ENCODE data around the gene CD109. TPM values are rescaled to one million over a fixed set of nuclear protein-coding genes. Genes with fewer than 3 reads are reported as not detected.
"Not testable (repeated sequence)": the region's sequence is repeated elsewhere in the genome, so short reads cannot be mapped to it uniquely, and the experiment has no call there.

The CD109 gene
- total RNA-seq, 1 donor from 2014 or later = 27.1 TPM

- H3K9me3 Mint-ChIP-seq; DNase-seq (ENCODE audit: low spot score); H3K27me3 Mint-ChIP-seq (ENCODE audit: insufficient read depth); intact Hi-C loops (cut with micrococcal nuclease); H3K4me3 Mint-ChIP-seq; H3K27ac Mint-ChIP-seq: not testable (repeated sequence)
- H3K4me1 Mint-ChIP-seq (ENCODE audit: low read depth) = peaks cover 16% of the 10 kb centered on the region
- peaks cover 37% of the 10 kb centered on the region for H3K36me3 Mint-ChIP-seq (ENCODE audit: low read depth)
Measured at GRCh38 chr6:73805982-73806381, 110.0 kb downstream of the CD109 start.

- H3K27ac Mint-ChIP-seq = no peak overlapping the region
- no peak overlapping the region for H3K4me3 Mint-ChIP-seq
- peaks cover 28% of the 10 kb centered on the region for H3K36me3 Mint-ChIP-seq (ENCODE audit: low read depth)
- H3K9me3 Mint-ChIP-seq = no peaks in the 10 kb centered on the region
- intact Hi-C loops (cut with micrococcal nuclease) = no loop called here
- DNase-seq (ENCODE audit: low spot score) = no peak
- no peaks in the 10 kb centered on the region for H3K27me3 Mint-ChIP-seq (ENCODE audit: insufficient read depth)
- H3K4me1 Mint-ChIP-seq (ENCODE audit: low read depth) = no peaks in the 10 kb centered on the region
Measured at GRCh38 chr6:73811706-73812105, 115.7 kb downstream of the CD109 start.

GRCh38 chr6:73817253-73817652 is 121.2 kb downstream of the CD109 start:
- intact Hi-C loops (cut with micrococcal nuclease) = no loop called here
- Mint-ChIP-seq H3K27me3 (ENCODE audit: insufficient read depth) (no peaks in the 10 kb centered on the region), H3K4me1 (ENCODE audit: low read depth) (no peaks in the 10 kb centered on the region), H3K27ac (no peak overlapping the region), H3K4me3 (no peak overlapping the region), H3K36me3 (ENCODE audit: low read depth) (peaks cover 52% of the 10 kb centered on the region), H3K9me3 (peaks cover 16% of the 10 kb centered on the region)
- no peak for DNase-seq (ENCODE audit: low spot score)

- Mint-ChIP-seq H3K27me3 (ENCODE audit: insufficient read depth) (no peaks in the 10 kb centered on the region), H3K4me3 (no peak overlapping the region), H3K4me1 (ENCODE audit: low read depth) (no peaks in the 10 kb centered on the region), H3K27ac (no peak overlapping the region), H3K36me3 (ENCODE audit: low read depth) (peaks cover 36% of the 10 kb centered on the region), H3K9me3 (peaks cover 16% of the 10 kb centered on the region)
- no peak for DNase-seq (ENCODE audit: low spot score)
- intact Hi-C loops (cut with micrococcal nuclease) = no loop called here
Measured at GRCh38 chr6:73823046-73823735, 127.2 kb downstream of the CD109 start.

GRCh38 chr6:73823832-73824231 is 127.8 kb downstream of the CD109 start:
- Mint-ChIP-seq H3K27ac (no peak overlapping the region), H3K9me3 (peaks cover 16% of the 10 kb centered on the region), H3K27me3 (ENCODE audit: insufficient read depth) (no peaks in the 10 kb centered on the region), H3K36me3 (ENCODE audit: low read depth) (peaks cover 32% of the 10 kb centered on the region), H3K4me1 (ENCODE audit: low read depth) (no peaks in the 10 kb centered on the region), H3K4me3 (no peak overlapping the region)
- DNase-seq (ENCODE audit: low spot score) = no peak
- intact Hi-C loops (cut with micrococcal nuclease) = no loop called here

- no peak for DNase-seq (ENCODE audit: low spot score)
- Mint-ChIP-seq H3K4me3 (no peak overlapping the region), H3K4me1 (ENCODE audit: low read depth) (no peaks in the 10 kb centered on the region), H3K27ac (no peak overlapping the region), H3K27me3 (ENCODE audit: insufficient read depth) (no peaks in the 10 kb centered on the region), H3K9me3 (no peaks in the 10 kb centered on the region), H3K36me3 (ENCODE audit: low read depth) (peaks cover 11% of the 10 kb centered on the region)
- intact Hi-C loops (cut with micrococcal nuclease) = no loop called here
Measured at GRCh38 chr6:73826571-73826970, 130.6 kb downstream of the CD109 start.

- intact Hi-C loops (cut with micrococcal nuclease) = no loop called here
- Mint-ChIP-seq H3K27ac (no peak overlapping the region), H3K27me3 (ENCODE audit: insufficient read depth) (no peaks in the 10 kb centered on the region), H3K4me3 (no peak overlapping the region), H3K36me3 (ENCODE audit: low read depth) (peaks cover 15% of the 10 kb centered on the region), H3K9me3 (no peaks in the 10 kb centered on the region), H3K4me1 (ENCODE audit: low read depth) (no peaks in the 10 kb centered on the region)
- no peak for DNase-seq (ENCODE audit: low spot score)
Measured at GRCh38 chr6:73830119-73830518, 134.1 kb downstream of the CD109 start.

GRCh38 chr6:73832313-73832712 is 136.3 kb downstream of the CD109 start:
- Mint-ChIP-seq H3K9me3 (no peaks in the 10 kb centered on the region), H3K4me3 (no peak overlapping the region), H3K27me3 (ENCODE audit: insufficient read depth) (no peaks in the 10 kb centered on the region), H3K36me3 (ENCODE audit: low read depth) (peaks cover 15% of the 10 kb centered on the region), H3K27ac (no peak overlapping the region), H3K4me1 (ENCODE audit: low read depth) (no peaks in the 10 kb centered on the region)
- DNase-seq (ENCODE audit: low spot score) = no peak
- intact Hi-C loops (cut with micrococcal nuclease) = no loop called here

GRCh38 chr6:73844696-73845095 is 148.7 kb downstream of the CD109 start:
- H3K4me1 Mint-ChIP-seq (ENCODE audit: low read depth); DNase-seq (ENCODE audit: low spot score); intact Hi-C loops (cut with micrococcal nuclease); H3K27ac Mint-ChIP-seq; H3K27me3 Mint-ChIP-seq (ENCODE audit: insufficient read depth); H3K4me3 Mint-ChIP-seq: not testable (repeated sequence)
- Mint-ChIP-seq H3K9me3 (peaks cover 40% of the 10 kb centered on the region), H3K36me3 (ENCODE audit: low read depth) (peaks cover 23% of the 10 kb centered on the region)

- not testable (repeated sequence) for H3K36me3 Mint-ChIP-seq (ENCODE audit: low read depth); H3K27me3 Mint-ChIP-seq (ENCODE audit: insufficient read depth); H3K4me3 Mint-ChIP-seq; H3K4me1 Mint-ChIP-seq (ENCODE audit: low read depth); DNase-seq (ENCODE audit: low spot score); H3K9me3 Mint-ChIP-seq; H3K27ac Mint-ChIP-seq
- intact Hi-C loops (cut with micrococcal nuclease) = loop anchor here (10.0 kb wide), 1 partner anchor 176 kb away; no protein-coding TSS in a partner anchor
Measured at GRCh38 chr6:73851048-73851447, 155.0 kb downstream of the CD109 start.

GRCh38 chr6:73854998-73855718 is 159.2 kb downstream of the CD109 start:
- Mint-ChIP-seq H3K4me3 (no peak overlapping the region), H3K27ac (no peak overlapping the region), H3K4me1 (ENCODE audit: low read depth) (no peaks in the 10 kb centered on the region), H3K27me3 (ENCODE audit: insufficient read depth) (no peaks in the 10 kb centered on the region), H3K9me3 (no peaks in the 10 kb centered on the region), H3K36me3 (ENCODE audit: low read depth) (no peaks in the 10 kb centered on the region)
- DNase-seq (ENCODE audit: low spot score) = no peak
- intact Hi-C loops (cut with micrococcal nuclease) = loop anchor here (1.0 to 10.0 kb wide), 4 partner anchors 116 to 1356 kb away; no protein-coding TSS in a partner anchor

GRCh38 chr6:73857341-73857890 is 161.4 kb downstream of the CD109 start:
- no peaks in the 10 kb centered on the region for H3K4me1 Mint-ChIP-seq (ENCODE audit: low read depth)
- intact Hi-C loops (cut with micrococcal nuclease) = loop anchor here (5.0 to 10.0 kb wide), 2 partner anchors 183 to 715 kb away; no protein-coding TSS in a partner anchor
- H3K36me3 Mint-ChIP-seq (ENCODE audit: low read depth) = no peaks in the 10 kb centered on the region
- H3K27ac Mint-ChIP-seq = no peak overlapping the region
- DNase-seq (ENCODE audit: low spot score) = no peak
- no peaks in the 10 kb centered on the region for H3K27me3 Mint-ChIP-seq (ENCODE audit: insufficient read depth)
- no peak overlapping the region for H3K4me3 Mint-ChIP-seq
- H3K9me3 Mint-ChIP-seq = no peaks in the 10 kb centered on the region

- no peak for DNase-seq (ENCODE audit: low spot score)
- H3K27ac Mint-ChIP-seq = no peak overlapping the region
- intact Hi-C loops (cut with micrococcal nuclease) = loop anchor here (5.0 to 10.0 kb wide), 2 partner anchors 184 to 714 kb away; no protein-coding TSS in a partner anchor
- H3K4me1 Mint-ChIP-seq (ENCODE audit: low read depth) = no peaks in the 10 kb centered on the region
- H3K4me3 Mint-ChIP-seq = no peak overlapping the region
- no peaks in the 10 kb centered on the region for H3K27me3 Mint-ChIP-seq (ENCODE audit: insufficient read depth)
- H3K36me3 Mint-ChIP-seq (ENCODE audit: low read depth) = no peaks in the 10 kb centered on the region
- no peaks in the 10 kb centered on the region for H3K9me3 Mint-ChIP-seq
Measured at GRCh38 chr6:73858376-73858775, 162.4 kb downstream of the CD109 start.
